GM19324 (cell line): ENCODE data around the gene C11orf21.

Experiments
- ATAC-seq: cut with Tn5 transposase; IDR thresholded peaks from one replicate; pipeline ENCODE4 v1.9.1; 2021; ENCODE audit warnings: mild to moderate bottlenecking, moderate library complexity; ENCODE audit not compliant: unreplicated experiment, low FRiP score

Gene C11orf21

DNA sequence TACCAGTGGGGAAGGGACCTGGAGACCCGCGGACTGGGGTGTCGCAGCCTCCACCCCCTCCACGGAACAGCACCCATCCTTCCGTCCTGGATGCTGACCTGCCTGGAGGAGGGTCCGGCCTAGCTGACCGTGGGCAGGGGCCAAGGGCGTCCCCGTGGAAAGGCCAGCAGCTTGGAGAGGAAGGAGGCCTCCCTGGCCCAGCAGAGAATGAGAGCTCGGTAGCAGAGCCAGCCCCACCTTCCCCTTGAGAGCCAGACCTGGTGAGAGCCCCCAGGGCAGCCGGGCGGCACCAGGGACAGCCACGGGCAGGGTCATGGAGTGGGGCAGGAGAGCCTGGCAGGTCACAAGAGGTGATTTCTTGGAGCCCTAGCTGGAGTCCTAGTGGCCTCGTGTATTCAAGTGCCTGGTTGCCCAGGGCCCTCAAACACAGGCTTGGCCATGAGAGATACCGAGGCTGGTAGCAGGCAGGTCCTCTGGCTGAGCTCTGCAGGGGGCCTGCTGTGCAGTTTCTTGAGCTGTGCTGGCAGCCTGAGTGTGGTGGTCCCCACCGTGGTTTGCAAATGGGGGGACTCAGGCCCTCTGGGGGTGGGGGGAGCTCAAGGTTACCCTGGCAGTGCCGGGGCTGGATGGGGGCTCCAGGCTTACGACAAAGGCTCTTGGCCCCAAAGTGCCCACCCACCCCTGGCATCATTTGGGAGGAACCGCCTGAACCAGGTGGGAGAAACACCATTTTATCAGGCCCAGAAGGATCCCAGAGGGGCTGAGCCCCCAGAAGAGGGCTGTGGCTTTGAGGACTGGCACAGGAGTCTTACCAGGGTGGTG lies 7.7 kb upstream of the C11orf21 start:
- ATAC-seq, result no peak

DNA sequence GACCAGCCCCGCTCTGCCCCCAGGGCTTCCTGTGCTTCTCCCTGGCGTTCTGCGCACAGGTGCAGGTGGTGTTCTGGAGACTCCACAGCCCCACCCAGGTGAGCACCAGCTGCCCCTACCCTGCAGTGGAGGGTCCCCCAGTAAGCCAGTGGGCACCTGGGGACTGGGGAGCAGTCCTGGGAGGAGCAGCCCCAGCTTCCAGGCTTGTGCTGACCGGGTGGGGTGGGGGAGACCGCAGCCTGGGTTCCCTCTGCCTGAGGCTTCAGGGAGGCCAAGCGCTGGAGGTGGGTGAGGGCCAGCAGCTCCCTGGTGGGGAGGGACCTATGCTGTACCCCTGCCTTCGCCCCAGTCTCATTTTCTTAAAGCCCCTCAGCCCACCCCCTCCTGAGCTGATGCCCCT lies 7.0 kb upstream of the C11orf21 start:
- no peak for ATAC-seq

- no peak for ATAC-seq
These were observed 6.0 kb upstream of the C11orf21 start for GRCh38 chr11:2307501-2308331.

- no peak for ATAC-seq
These were observed 5.3 kb upstream of the C11orf21 start for GRCh38 chr11:2306877-2307500.

- no peak for ATAC-seq
These were observed 4.7 kb upstream of the C11orf21 start for GRCh38 chr11:2306452-2306823.

- no peak for ATAC-seq
These were observed 4.2 kb upstream of the C11orf21 start for GRCh38 chr11:2305788-2306451.

DNA sequence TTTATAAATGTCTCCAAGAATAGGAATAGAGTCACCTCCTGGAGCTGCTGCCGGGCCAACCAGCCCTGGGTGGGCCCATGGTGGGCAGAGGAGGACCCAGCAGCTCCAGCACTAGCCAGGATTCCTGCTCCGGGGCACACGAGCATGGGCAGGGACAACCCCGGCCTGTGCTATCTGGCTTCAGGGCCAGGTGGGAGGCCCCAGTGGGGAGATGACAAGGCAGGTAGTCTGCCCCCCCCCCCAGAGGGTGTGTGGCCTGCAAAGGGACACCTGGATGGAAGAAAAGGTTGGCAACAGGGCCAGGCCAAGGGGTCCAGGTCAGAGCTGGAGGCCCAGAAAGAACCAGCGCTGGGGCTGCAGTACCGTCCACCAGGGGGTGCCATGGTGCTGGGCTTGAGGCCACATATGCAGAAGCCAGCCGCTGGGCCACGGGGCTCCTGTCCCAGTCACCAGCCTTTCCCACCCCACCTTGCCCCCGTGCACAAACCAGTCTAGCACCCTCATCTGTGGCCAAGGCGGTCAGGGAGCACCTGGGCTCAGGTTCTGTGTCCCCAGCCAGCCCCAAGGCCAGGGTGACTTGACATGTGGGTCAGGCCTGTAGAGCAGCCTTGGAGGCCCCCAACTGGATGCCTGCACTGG lies 3.5 kb upstream of the C11orf21 start:
- ATAC-seq, result no peak

GRCh38 chr11:2304506-2305139 lies 2.9 kb upstream of the C11orf21 start:
- ATAC-seq, result no peak

- ATAC-seq, result no peak
These were observed 2.1 kb upstream of the C11orf21 start for GRCh38 chr11:2303627-2304505.

GRCh38 chr11:2302896-2303626 lies 1.3 kb upstream of the C11orf21 start:
- no peak for ATAC-seq

DNA sequence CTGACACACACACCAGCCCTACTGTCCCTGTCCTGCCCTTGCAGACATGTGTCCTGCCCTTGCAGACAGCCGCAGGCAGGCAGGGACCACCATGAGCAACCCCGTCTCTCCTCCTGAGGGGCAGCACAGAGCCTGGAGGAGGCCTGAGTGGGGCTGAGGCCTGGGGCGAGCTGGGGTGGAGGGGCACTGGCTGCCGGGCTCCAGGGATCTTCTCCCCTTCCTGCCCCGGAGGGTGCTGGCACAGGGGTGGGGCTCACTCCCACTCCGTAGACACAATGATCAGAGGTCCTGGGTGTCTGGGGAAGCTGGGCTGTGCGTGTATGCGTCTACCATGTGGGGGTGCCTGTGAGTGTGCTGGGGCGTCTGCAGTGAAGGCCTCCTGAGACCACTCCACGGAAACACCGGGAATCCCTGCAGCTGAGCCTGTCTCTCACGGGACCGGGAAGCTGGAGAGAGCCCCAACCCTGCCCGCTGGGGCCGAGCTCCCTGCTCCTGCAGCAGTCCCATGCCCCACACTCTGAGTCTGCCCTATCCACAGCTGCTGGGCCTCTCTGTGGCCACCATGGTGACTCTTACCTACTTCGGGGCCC lies 683 bp upstream of the C11orf21 start:
- ATAC-seq, result no peak

DNA sequence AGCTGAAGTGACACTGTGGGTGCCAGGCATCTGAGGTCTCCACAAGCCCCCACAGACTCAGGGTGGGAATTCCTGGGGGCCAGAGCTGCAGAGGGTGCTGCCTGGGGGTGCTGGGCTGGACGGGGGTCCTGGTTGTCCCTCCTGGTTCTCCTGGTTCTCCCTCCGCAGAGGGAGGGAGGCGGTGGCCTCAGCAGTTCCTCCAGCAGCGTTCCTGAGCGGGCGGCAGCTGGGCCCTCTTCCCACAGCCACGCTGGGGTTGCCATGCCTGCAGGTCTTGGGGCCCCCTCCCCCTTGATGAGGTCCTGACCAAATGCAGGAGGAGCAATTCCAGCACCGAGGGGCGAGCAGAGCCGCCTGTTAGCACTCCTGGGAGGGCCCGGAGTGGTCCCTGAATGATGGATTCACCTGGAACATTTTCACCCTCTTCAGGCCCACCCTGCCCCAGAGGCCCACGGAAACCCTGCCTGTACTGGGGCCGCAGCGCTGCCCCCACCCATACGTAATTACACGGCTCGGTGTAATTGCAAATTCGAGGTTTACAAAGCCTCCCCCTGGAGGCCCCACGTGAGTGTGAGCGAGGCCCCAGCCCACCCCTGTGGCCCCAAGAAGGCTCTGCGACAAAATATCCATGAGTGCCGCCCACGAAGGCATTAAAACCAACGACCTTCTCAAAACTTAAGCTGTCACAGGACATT lies 635 bp downstream of the C11orf21 start:
- no peak for ATAC-seq

GRCh38 chr11:2300290-2300935 lies 1.3 kb downstream of the C11orf21 start:
- no peak for ATAC-seq

GRCh38 chr11:2299773-2300172 lies 1.9 kb downstream of the C11orf21 start:
- no peak for ATAC-seq

GRCh38 chr11:2298795-2299761 lies 2.6 kb downstream of the C11orf21 start:
- ATAC-seq, result no peak
